Large intestine (tissue), 3 donors: ENCODE results near the gene CREB3L1. TPM values are rescaled to one million over a fixed set of nuclear protein-coding genes. Genes with fewer than 3 reads are reported as not detected.
A peak's percentile ranks its signal among the peaks of the same experiment; 100 is the strongest.

Experiments used
- DNase-seq, 2 donors: peaks; one replicate each; pipeline versions ENCODE4 v3.0.0 to v3.0.0-alpha.2; 2013
- H3K27ac ChIP-seq: one replicate; pipeline ENCODE4 v1.5.1; 2013; ENCODE audit warnings: low read length
- H3K27me3 ChIP-seq: 2 replicates; pipeline ENCODE4 v1.6.1; 2013; ENCODE audit warnings: low read length; ENCODE audit not compliant: control insufficient read depth, insufficient read depth
- H3K36me3 ChIP-seq: 2 replicates; pipeline ENCODE4 v1.6.1; 2013; ENCODE audit warnings: low read length; ENCODE audit not compliant: control insufficient read depth, insufficient read depth
- H3K4me1 ChIP-seq: one replicate; pipeline ENCODE4 v1.6.1; 2013; ENCODE audit warnings: low read length; ENCODE audit not compliant: control insufficient read depth, insufficient read depth
- H3K4me3 ChIP-seq: one replicate; pipeline ENCODE4 v1.5.1; 2013; ENCODE audit warnings: low read length
- H3K9me3 ChIP-seq: one replicate; pipeline ENCODE4 v1.6.1; 2013; ENCODE audit warnings: mild to moderate bottlenecking, low read depth, low read length, moderate library complexity; ENCODE audit not compliant: control insufficient read depth
- whole genome bisulfite sequencing: methylation state at CpG from one replicate; pipeline ENCODE4 v1.1.5; 2013; ENCODE audit warnings: low lambda C conversion rate; ENCODE audit not compliant: insufficient coverage; 5-methylcytosine and 5-hydroxymethylcytosine counted together
- polyA plus RNA-seq: library from polyadenylated mRNA; unstranded; fragments of 120-200 nt; gene quantifications from one replicate; pipeline ENCODE4 v1.2.1, GENCODE V29; 2013

Gene CREB3L1
- polyA plus RNA-seq, 1 donor, result 40.6 TPM

DNA sequence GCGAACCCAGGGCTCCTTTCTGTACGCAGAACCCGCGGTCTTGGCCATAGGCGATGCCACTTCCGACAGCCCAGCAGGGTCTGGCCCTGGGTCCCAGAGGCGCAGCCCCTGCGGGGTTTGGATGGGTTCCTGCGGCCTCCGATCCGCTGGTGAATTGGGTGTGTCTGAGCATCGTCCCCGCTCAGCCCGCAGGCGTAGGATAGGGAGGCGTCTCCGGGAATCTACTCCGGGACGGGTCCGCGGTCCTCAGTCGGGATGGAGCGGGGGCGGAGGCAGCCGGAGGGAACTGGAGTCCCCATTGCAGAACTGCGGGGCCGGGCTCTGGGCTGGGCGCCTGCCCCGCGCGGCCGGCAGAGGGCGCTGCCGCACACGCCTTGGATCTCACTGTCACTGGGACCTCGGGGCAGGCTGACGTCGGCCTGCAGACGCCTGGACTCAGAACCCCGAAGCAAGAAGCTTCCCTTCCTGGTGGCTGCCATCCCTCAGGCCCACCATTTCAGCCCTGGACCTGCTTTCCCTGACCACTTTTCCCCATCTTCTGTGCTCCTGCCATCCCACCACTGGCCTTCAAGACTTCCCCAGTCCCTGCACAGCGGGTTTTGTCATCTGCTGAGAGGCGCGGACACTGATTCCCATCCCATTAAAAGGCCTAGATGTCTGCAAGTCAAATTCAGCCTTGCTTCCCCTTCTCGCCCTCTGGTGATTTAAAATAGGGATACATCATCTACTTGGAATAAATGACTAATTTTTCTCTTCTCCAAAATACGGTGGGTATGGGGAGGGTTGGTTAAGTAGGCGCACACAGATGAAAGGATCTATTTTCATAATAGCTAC lies 38.3 kb upstream of the CREB3L1 start:
- 80% methylated on average over 2 of the region's 46 CpGs for WGBS
- H3K9me3 ChIP-seq, result no peaks in the 10 kb centered on the region
- H3K4me3 ChIP-seq, result peak overlapping the region; percentile 34
- no peaks in the 10 kb centered on the region for H3K36me3 ChIP-seq
- H3K27ac ChIP-seq, result no peak overlapping the region
- H3K4me1 ChIP-seq, result peaks cover 27% of the 10 kb centered on the region
- peaks cover 39% of the 10 kb centered on the region for H3K27me3 ChIP-seq
- peak; percentile 81 to 82 for DNase-seq

DNA sequence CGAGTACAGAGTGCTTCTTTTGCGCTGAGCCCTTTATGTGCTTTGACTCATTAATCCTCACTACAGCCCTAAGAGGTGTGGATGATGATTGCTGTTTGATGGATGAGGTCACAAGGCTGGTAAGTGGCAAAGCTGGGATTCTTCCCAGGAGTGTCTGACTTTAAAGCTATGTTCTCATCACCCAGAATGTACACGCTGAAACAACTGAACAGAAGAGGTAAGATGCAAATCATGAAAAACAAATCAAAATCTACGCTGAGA lies 37.7 kb upstream of the CREB3L1 start:
- no peak for DNase-seq
- Histone ChIP-seq H3K9me3 (no peaks in the 10 kb centered on the region), H3K4me3 (no peak overlapping the region), H3K36me3 (no peaks in the 10 kb centered on the region), H3K27me3 (peaks cover 34% of the 10 kb centered on the region), H3K27ac (no peak overlapping the region), H3K4me1 (peaks cover 27% of the 10 kb centered on the region)
- WGBS, result no CpG with 5 or more reads among the region's 4 CpGs

DNA sequence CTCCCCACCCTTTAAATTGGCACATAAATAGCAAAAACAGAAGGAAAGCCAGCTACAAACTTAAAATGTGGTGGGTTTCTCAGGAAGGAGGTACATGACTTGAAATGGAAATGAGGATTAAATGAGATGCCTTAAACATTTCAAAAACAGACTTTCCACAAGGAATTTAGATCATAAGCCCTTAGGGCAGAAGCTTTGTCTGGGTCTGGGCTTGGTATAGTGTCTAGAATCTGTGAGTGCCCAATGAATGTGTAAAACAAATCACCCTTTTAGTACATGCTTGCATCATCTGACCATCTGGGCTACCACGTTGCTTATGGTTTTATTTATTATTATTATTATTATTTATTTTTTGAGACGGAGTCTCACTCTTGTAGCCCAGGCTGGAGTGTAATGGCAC lies 37.1 kb upstream of the CREB3L1 start:
- Histone ChIP-seq H3K4me3 (no peak overlapping the region), H3K36me3 (no peaks in the 10 kb centered on the region), H3K27me3 (peaks cover 27% of the 10 kb centered on the region), H3K4me1 (peaks cover 27% of the 10 kb centered on the region), H3K27ac (no peak overlapping the region), H3K9me3 (no peaks in the 10 kb centered on the region)
- DNase-seq, result no peak
- no CpG with 5 or more reads among the region's 2 CpGs for WGBS

DNA sequence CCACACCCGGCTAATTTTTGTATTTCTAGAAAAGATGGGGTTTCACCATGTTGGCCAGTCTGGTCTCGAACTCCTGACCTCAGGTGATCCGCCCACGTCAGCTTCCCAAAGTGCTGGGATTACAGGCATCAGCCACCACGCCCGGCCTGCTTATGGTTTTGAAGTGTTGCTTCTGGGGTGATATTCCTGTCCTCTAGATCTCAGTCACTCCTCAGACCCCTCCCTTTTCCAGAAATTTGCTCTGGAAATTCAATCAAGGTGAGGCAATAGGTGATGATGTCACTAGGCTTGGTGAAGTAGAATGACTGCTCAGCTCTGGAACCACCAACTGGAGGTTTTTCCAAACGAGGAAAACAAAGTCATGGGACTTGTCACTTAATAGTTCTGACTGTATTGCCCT lies 36.6 kb upstream of the CREB3L1 start:
- no peaks in the 10 kb centered on the region for H3K36me3 ChIP-seq
- no CpG with 5 or more reads among the region's 7 CpGs for WGBS
- peaks cover 25% of the 10 kb centered on the region for H3K27me3 ChIP-seq
- H3K4me1 ChIP-seq, result peaks cover 27% of the 10 kb centered on the region
- H3K4me3 ChIP-seq, result no peak overlapping the region
- no peak for DNase-seq
- no peak overlapping the region for H3K27ac ChIP-seq
- no peaks in the 10 kb centered on the region for H3K9me3 ChIP-seq

DNA sequence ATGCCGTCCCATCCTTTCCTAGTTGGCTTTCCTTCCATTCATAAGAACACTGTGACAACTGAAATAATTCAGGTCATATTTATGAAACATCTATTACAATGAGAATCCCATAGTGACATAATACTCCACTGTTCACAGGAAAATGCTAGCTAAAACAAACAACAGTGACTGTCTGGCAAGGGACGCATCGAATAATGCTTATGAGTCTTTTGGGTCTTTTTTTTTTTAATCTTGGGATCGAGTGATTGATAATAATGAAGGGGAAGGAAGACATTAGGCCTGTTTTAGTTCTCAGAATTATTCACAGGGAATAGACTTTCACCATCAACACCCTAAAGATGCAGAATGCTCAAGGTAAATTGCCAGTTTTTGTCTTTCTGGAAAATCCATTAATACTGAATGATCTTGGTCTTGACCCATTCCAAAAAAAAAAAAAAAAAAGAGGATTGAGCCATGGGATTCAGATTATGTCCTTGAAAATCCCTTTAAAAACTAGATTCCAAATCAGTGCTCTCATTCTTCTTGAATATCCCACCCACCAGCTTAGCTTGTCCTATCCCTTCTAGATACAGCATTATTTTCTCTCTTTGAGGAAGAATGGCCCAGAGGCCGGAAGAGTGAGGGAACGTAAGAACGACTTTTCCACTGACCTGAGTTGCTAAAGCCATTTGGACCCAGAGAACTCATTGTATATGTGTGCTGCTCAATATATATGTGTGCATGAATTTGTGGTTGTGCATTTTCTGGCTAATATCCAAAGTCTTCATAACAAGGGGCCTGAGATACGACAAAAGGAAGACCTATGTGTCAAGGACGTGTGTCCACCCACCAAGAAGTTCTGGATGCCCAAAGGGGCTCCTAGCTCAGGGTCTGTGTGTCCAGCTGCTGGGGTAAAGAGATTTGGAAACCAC lies 35.2 kb upstream of the CREB3L1 start:
- Histone ChIP-seq H3K36me3 (no peaks in the 10 kb centered on the region), H3K9me3 (no peaks in the 10 kb centered on the region), H3K27ac (peak overlapping the region; percentile 85), H3K4me3 (no peak overlapping the region), H3K27me3 (peaks cover 14% of the 10 kb centered on the region), H3K4me1 (peaks cover 22% of the 10 kb centered on the region)
- DNase-seq, result no peak
- no CpG with 5 or more reads among the region's 9 CpGs for WGBS

DNA sequence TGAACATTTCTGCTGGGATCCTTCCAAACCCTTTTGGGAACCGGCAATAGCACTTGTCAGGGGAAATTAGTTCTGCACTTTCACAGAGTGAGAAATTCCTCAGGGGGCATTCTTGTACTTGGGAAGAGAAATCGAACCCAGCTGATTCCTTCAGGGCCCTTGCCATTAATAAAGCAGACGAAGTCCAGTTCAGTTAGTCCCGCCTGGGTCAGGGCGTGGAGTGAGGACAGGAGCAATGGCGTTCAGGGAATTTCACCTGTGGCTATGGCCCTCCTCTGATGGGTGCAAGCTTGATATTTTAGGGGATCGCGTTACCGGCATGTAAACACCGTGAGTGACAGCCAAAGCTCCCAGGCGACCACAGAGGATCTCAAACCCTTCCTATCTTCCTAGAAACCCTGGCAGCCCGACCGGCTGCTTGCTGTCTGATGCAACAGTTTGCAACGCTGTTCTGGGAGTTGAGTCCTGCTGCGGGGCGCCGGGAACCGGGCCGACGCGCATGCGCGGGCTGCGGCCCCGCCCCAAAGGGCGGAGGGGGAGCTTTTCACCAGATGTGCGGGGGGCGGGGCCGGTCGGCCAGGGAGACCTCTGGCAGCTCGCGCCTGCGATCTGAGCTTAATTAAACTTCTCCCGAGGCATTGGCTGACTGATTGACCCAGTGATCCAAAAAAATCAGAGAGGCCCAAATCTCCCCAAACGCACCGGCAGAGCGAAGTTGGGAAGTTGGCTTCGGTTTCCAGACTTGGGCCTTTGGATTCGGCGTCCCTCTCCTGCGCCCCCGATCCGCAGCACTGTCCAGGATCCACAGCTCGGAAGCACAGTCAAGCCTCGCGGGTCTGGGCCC lies 34.3 kb upstream of the CREB3L1 start:
- Histone ChIP-seq H3K9me3 (no peaks in the 10 kb centered on the region), H3K27ac (peak overlapping the region; percentile 85), H3K4me1 (peaks cover 18% of the 10 kb centered on the region), H3K36me3 (no peaks in the 10 kb centered on the region), H3K27me3 (peaks cover 9% of the 10 kb centered on the region), H3K4me3 (peak overlapping the region; percentile 64)
- DNase-seq, result peak; percentile 92 to 94
- WGBS, result no CpG with 5 or more reads among the region's 46 CpGs

DNA sequence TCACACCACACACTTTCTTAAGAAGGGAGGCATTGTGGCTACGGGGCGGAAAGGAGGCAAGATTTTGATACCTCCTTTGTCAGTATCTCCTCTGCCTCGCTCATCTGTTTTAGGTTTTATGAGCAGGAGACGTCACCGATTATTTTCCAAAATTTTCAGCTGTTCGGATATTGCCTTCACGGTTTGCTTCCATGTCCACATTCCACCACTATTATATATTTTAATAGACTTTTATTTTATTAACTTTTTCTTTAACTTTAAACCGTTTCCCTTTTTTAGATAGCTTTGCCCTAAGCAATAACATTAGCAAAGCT lies 33.7 kb upstream of the CREB3L1 start:
- 64% methylated on average over 6 of the region's 8 CpGs for WGBS
- H3K4me1 ChIP-seq, result peaks cover 16% of the 10 kb centered on the region
- no peaks in the 10 kb centered on the region for H3K36me3 ChIP-seq
- no peaks in the 10 kb centered on the region for H3K9me3 ChIP-seq
- H3K27ac ChIP-seq, result peak overlapping the region; percentile 85
- no peak for DNase-seq
- peak overlapping the region; percentile 64 for H3K4me3 ChIP-seq
- peaks cover 3% of the 10 kb centered on the region for H3K27me3 ChIP-seq

DNA sequence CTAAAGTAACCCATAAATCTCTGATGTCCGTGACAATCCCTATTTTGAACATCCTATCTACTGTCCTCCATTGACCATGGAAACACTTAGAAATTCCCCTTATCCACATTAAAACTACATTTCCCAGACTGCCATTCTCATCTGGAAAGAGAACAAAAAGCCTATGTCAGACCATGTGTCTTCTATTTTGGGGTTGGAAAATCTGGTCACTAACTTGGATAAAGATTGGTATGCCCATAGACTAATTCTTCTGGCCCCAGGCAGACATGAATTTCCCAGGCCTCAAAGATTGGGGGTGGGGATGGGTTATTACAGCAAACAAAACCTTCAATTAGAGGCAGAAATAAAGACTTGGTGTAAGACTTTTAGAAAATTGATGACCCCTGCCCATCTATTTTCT lies 30.9 kb upstream of the CREB3L1 start:
- DNase-seq, result no peak
- H3K9me3 ChIP-seq, result no peaks in the 10 kb centered on the region

DNA sequence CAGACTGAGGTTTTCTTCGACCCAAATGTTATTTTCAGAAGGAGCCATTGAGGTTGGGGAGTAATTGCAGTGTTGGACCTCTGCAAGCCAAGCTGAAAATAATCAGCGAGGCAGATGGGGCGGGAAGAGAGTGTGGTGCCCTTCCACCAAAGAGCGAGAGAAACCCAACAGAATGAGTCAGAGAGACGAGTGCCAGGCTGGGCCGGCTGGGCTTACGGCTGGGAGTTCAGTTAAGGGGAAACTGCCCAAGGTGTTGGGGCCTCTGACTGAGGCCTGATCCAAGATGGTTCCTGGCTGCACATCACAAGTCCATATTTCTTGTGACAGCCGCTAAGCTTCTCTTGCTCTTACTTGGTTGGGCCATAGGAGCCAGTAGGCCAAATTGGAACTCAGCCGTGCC lies 30.4 kb upstream of the CREB3L1 start:
- WGBS, result no CpG with 5 or more reads among the region's 9 CpGs
- no peak overlapping the region for H3K4me3 ChIP-seq
- H3K36me3 ChIP-seq, result no peaks in the 10 kb centered on the region
- DNase-seq, result no peak
- H3K27me3 ChIP-seq, result no peaks in the 10 kb centered on the region
- H3K4me1 ChIP-seq, result peaks cover 38% of the 10 kb centered on the region
- H3K9me3 ChIP-seq, result no peaks in the 10 kb centered on the region
- no peak overlapping the region for H3K27ac ChIP-seq

More for the DNA sequence above, 30.9 kb upstream of the CREB3L1 start:
- Histone ChIP-seq H3K27ac (no peak overlapping the region), H3K4me3 (no peak overlapping the region), H3K4me1 (peaks cover 33% of the 10 kb centered on the region), H3K27me3 (no peaks in the 10 kb centered on the region), H3K36me3 (no peaks in the 10 kb centered on the region)
- WGBS, result no CpG with 5 or more reads among the region's 1 CpG

DNA sequence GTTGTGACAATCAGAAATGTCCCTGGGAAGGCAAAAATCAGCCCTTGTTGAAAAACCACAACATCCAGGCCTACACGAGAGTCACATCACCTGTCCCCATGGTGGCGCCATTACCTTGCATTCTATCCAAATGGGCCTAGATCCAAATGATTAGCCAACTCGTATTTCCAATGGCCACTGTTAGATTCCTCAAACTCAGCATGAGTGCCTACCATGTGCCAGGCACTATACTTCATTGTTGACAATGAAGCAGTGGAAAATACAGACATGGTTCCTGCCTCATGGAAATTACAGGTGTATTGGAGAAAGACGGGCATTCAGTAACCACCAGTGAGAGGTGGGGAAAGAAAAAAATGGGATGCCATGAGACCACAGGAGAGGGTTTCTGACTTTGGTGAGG lies 29.8 kb upstream of the CREB3L1 start:
- no CpG with 5 or more reads among the region's 4 CpGs for WGBS
- H3K27ac ChIP-seq, result no peak overlapping the region
- H3K4me1 ChIP-seq, result peaks cover 40% of the 10 kb centered on the region
- H3K9me3 ChIP-seq, result no peaks in the 10 kb centered on the region
- DNase-seq, result peak in 1 of 2 donors; percentile 62
- H3K36me3 ChIP-seq, result no peaks in the 10 kb centered on the region
- no peaks in the 10 kb centered on the region for H3K27me3 ChIP-seq
- no peak overlapping the region for H3K4me3 ChIP-seq
